ENCODE results near the gene TMED1. TPM values are rescaled to one million over a fixed set of nuclear protein-coding genes. Genes with fewer than 3 reads are reported as not detected.

The TMED1 gene
- total RNA-seq, 1 experiment from 2014 or later, result 32.3 TPM

- no peak overlapping the region for H2AK5ac ChIP-seq (ENCODE audit: insufficient read length, low read length)
- no peaks in the 10 kb centered on the region for H3K79me1 ChIP-seq (ENCODE audit: insufficient read depth, low read depth, low read length, poor library complexity, severe bottlenecking)
- no peak overlapping the region for H3K23ac ChIP-seq (ENCODE audit: insufficient read length, low read depth, low read length)
- peaks cover under 1% of the 10 kb centered on the region for H3K27me3 Mint-ChIP-seq (ENCODE audit: low read depth)
- H3K9ac ChIP-seq (ENCODE audit: extremely low read depth, insufficient read length, low read length), result no peak overlapping the region
- H3K56ac ChIP-seq (ENCODE audit: insufficient read length, low read depth, low read length), result no peak overlapping the region
- H3K23me2 ChIP-seq (ENCODE audit: insufficient read length, low read depth, low read length, poor library complexity, severe bottlenecking), result no peaks in the 10 kb centered on the region
- H3K4me3 Mint-ChIP-seq, result no peak overlapping the region
- H3K14ac ChIP-seq (ENCODE audit: insufficient read depth, low read length), result no peak overlapping the region
- no peak overlapping the region for H3T11ph ChIP-seq (ENCODE audit: low read length)
- no peak overlapping the region for H2AFZ ChIP-seq (ENCODE audit: low read length)
- no peak overlapping the region for H3K4me2 ChIP-seq (ENCODE audit: insufficient read depth, insufficient read length, low read length)
- H3K9me3 Mint-ChIP-seq, result peaks cover 0 to under 1% of the 10 kb centered on the region in 2 experiments; a peak in 2 of 5 replicates
- H2BK15ac ChIP-seq (ENCODE audit: low read depth, low read length), result no peak overlapping the region
- H4K20me1 ChIP-seq (ENCODE audit: control insufficient read depth, insufficient read depth, insufficient read length), result no peaks in the 10 kb centered on the region
- H3K27ac ChIP-seq (ENCODE audit: insufficient read length, low read depth, low read length), result no peak overlapping the region
- WGBS (ENCODE audit: extremely low coverage, insufficient read length, low lambda C conversion rate), result no CpG with 5 or more reads among the region's 33 CpGs
- H3K9me3 ChIP-seq (ENCODE audit: control insufficient read depth, low read depth, low read length), result no peaks in the 10 kb centered on the region
- no peaks in the 10 kb centered on the region for H3K4me1 ChIP-seq (ENCODE audit: insufficient read depth, low read length)
- H3K79me2 ChIP-seq (ENCODE audit: insufficient read depth, low read length), result no peaks in the 10 kb centered on the region
- no peak overlapping the region for H2BK5ac ChIP-seq (ENCODE audit: insufficient read length, low read length)
- H2BK20ac ChIP-seq (ENCODE audit: low read depth, low read length, poor library complexity, severe bottlenecking), result no peak overlapping the region
- H4K5ac ChIP-seq (ENCODE audit: insufficient read length, low read depth, low read length), result no peak overlapping the region
- DNase-seq, result no peak
- no peak overlapping the region for H2BK12ac ChIP-seq (ENCODE audit: insufficient read length, low read depth, low read length)
- no peak overlapping the region for H3K18ac ChIP-seq (ENCODE audit: insufficient read length, low read depth, low read length)
- H4K91ac ChIP-seq (ENCODE audit: insufficient read length, low read depth, low read length), result no peak overlapping the region
- no peak overlapping the region for H3K4ac ChIP-seq (ENCODE audit: low read depth, low read length)
- H3K27ac Mint-ChIP-seq, result no peak overlapping the region
- H4K8ac ChIP-seq (replicated peaks; ENCODE audit: insufficient read length, low read depth, low read length), result no peak overlapping the region
- no peak for TF ChIP-seq CTCF (conservative IDR thresholded peaks at IDR 0.05)
- H2BK120ac ChIP-seq (ENCODE audit: low read depth, low read length, poor library complexity, severe bottlenecking), result no peak overlapping the region
- H3K4me1 Mint-ChIP-seq, result 0 out of 4 replicates have a peak, but pooled peaks cover 0 to under 1% of the 10 kb centered on the region in 2 experiments
- H3K36me3 Mint-ChIP-seq (ENCODE audit: insufficient read depth in 1 of 3, low read depth in 3 of 3), result peaks cover 6 to 28% (median 24%) of the 10 kb centered on the region in 3 experiments; a peak in 5 of 7 replicates
- no peaks in the 10 kb centered on the region for H3K27me3 ChIP-seq (ENCODE audit: insufficient read depth, low read length)
These were observed 4.9 kb downstream of the TMED1 start for GRCh38 chr19:10830931-10831779.

Measured in H9 (cell line).